GM12878 (cell line): ENCODE data around the gene ESR2. TPM values are rescaled to one million over a fixed set of nuclear protein-coding genes. Genes with fewer than 3 reads are reported as not detected.

Experiments used
- ATAC-seq: fragments of 200-7000 bp; cut with Tn5 transposase; 3 replicates; pipeline ENCODE4 v1.9.1; 2020; ENCODE audit warnings: mild to moderate bottlenecking, moderate library complexity
- BruUV-seq: library from RNA; stranded (reverse); fragments of 400-500 nt; replicated peaks from 2 replicates; lab custom pipeline; 2021; lab: Mats Ljungman, UMichigan
- CTCF ChIA-PET: fragments of 300-600 bp; sonication (Branson Sonifier 250); formaldehyde crosslinking; extraction: SDS; loops from one replicate; lab custom pipeline; 2021; ENCODE audit warnings: inconsistent platforms; lab: Yijun Ruan, JAX
- POLR2A ChIA-PET: fragments of 350-600 bp; formaldehyde crosslinking; extraction: SDS; loops from one replicate; lab custom pipeline; 2021; ENCODE audit warnings: inconsistent platforms; lab: Charles Lee
- RAD21 ChIA-PET: fragments of 300-600 bp; sonication (Branson Sonifier 250); formaldehyde crosslinking; loops from one replicate; lab custom pipeline; 2023; ENCODE audit warnings: antibody characterized with exemption; ENCODE audit not compliant: unreplicated experiment; lab: Charles Lee
- SMC1A ChIA-PET: fragments of 300-600 bp; sonication (Branson Sonifier 250); formaldehyde crosslinking; loops from one replicate; lab custom pipeline; 2023; ENCODE audit not compliant: unreplicated experiment, uncharacterized antibody; lab: Charles Lee
- DNase-seq: peaks from one replicate; pipeline ENCODE4 v3.0.0-alpha.2; 2011; ENCODE audit warnings: low read depth, low spot score
- FAIRE-seq: peaks from 3 replicates; lab custom pipeline; 2011; peaks lifted over from hg19 to GRCh38; lab: Jason Lieb, UNC
- H2AFZ ChIP-seq: 2 replicates; pipeline ENCODE4 v1.6.0; 2011; ENCODE audit warnings: low read depth, low read length, control low read depth; ENCODE audit not compliant: control insufficient read depth
- H3K27ac ChIP-seq: 2 replicates; pipeline ENCODE4 v1.5.1; 2011; ENCODE audit warnings: control low read depth; ENCODE audit not compliant: control insufficient read depth, insufficient read depth
- H3K27me3 ChIP-seq, 2 experiments: replicated peaks in 1 of 2; 2 replicates each; pipeline versions ENCODE4 v1.6.0 to v1.6.1; 2011; ENCODE audit warnings: low read length in 1 of 2; ENCODE audit not compliant: control insufficient read depth in 2 of 2, insufficient read depth in 2 of 2
- H3K36me3 ChIP-seq, 2 experiments: 2 replicates each; pipeline ENCODE4 v1.5.1; 2011; ENCODE audit warnings: low read length in 1 of 2; ENCODE audit not compliant: control insufficient read depth in 2 of 2, insufficient read depth in 2 of 2
- H3K4me1 ChIP-seq: 2 replicates; pipeline ENCODE4 v1.6.1; 2011; ENCODE audit warnings: mild to moderate bottlenecking, low read length, moderate library complexity, mixed read lengths; ENCODE audit not compliant: control insufficient read depth, insufficient read depth
- H3K4me2 ChIP-seq: 2 replicates; pipeline ENCODE4 v1.6.0; 2011; ENCODE audit warnings: control low read depth; ENCODE audit not compliant: control insufficient read depth, insufficient read depth
- H3K4me3 ChIP-seq: fragments of 200-600 bp; sonication (generic); 2 replicates; pipeline ENCODE4 v1.5.1; 2016
- H3K79me2 ChIP-seq: 2 replicates; pipeline ENCODE4 v1.6.0; 2011; ENCODE audit warnings: low read length; ENCODE audit not compliant: control insufficient read depth, insufficient read depth
- H3K9ac ChIP-seq: 2 replicates; pipeline ENCODE4 v1.8.0; 2011; ENCODE audit warnings: low read length, control low read depth, mixed read lengths; ENCODE audit not compliant: control insufficient read depth, insufficient read depth
- H3K9me3 ChIP-seq: replicated peaks from 3 replicates; pipeline ENCODE4 v1.5.1; 2011; ENCODE audit warnings: mild to moderate bottlenecking, low read length; ENCODE audit not compliant: control insufficient read depth, insufficient read depth
- H4K20me1 ChIP-seq: 2 replicates; pipeline ENCODE4 v1.6.0; 2011; ENCODE audit not compliant: control insufficient read depth, insufficient read depth
- CHD1 ChIP-seq: IDR thresholded peaks from 2 replicates; pipeline ENCODE4 v1.6.1; 2012; ENCODE audit warnings: low read depth, low read length, improper control_type of control experiment
- DPF2 ChIP-seq: fragments of 450-650 bp; IDR thresholded peaks from 2 replicates; pipeline ENCODE4 v1.6.1; 2017; ENCODE audit warnings: mild to moderate bottlenecking
- EGR1 ChIP-seq, 2 experiments: IDR thresholded peaks; 1 replicate in 1 of 2; 2 replicates in 1 of 2; pipeline ENCODE4 v1.6.1; 2011 to 2012; ENCODE audit warnings: low read depth in 2 of 2, low read length in 2 of 2, borderline replicate concordance in 1 of 2, mild to moderate bottlenecking in 1 of 2, moderate library complexity in 1 of 2
- FOXM1 ChIP-seq: IDR thresholded peaks from 2 replicates; pipeline ENCODE4 v1.6.1; 2012; ENCODE audit warnings: low read depth, mild to moderate bottlenecking, inconsistent platforms, low read length, moderate library complexity
- HCFC1 ChIP-seq: fragments of 150-350 bp; IDR thresholded peaks from 2 replicates; pipeline ENCODE4 v1.6.1; 2014; ENCODE audit warnings: low read length
- NFYA ChIP-seq: IDR thresholded peaks from 2 replicates; pipeline ENCODE4 v1.6.1; 2011; ENCODE audit warnings: low read depth, mild to moderate bottlenecking, low read length, improper control_type of control experiment, borderline replicate concordance
- NFYB ChIP-seq: IDR thresholded peaks from 2 replicates; pipeline ENCODE4 v1.6.1; 2011; ENCODE audit warnings: low read depth, mild to moderate bottlenecking, low read length, improper control_type of control experiment, moderate library complexity; ENCODE audit not compliant: insufficient read depth
- NR2C2 ChIP-seq: IDR thresholded peaks from 2 replicates; pipeline ENCODE4 v1.6.1; 2011; ENCODE audit warnings: borderline replicate concordance, low read depth; ENCODE audit not compliant: control insufficient read depth, insufficient read length
- RBBP5 ChIP-seq: fragments of 200-600 bp; sonication (generic); conservative IDR thresholded peaks from 2 replicates; pipeline ENCODE4 v1.6.1; 2016
- SPI1 ChIP-seq: IDR thresholded peaks from 2 replicates; pipeline ENCODE4 v1.6.1; 2011; ENCODE audit warnings: low read depth, mild to moderate bottlenecking, low read length, moderate library complexity, borderline replicate concordance; ENCODE audit not compliant: insufficient read depth
- SREBF2 ChIP-seq: IDR thresholded peaks from 2 replicates; pipeline ENCODE4 v1.6.1; 2012; ENCODE audit warnings: mild to moderate bottlenecking, low read length
- STAT3 ChIP-seq: IDR thresholded peaks from 2 replicates; pipeline ENCODE4 v1.6.1; 2011; ENCODE audit warnings: low read depth, low read length, improper control_type of control experiment
- SUZ12 ChIP-seq: fragments of 200-600 bp; sonication (generic); IDR thresholded peaks from one replicate; pipeline ENCODE4 v1.6.1; 2018; ENCODE audit warnings: antibody characterized with exemption, mild to moderate bottlenecking; ENCODE audit not compliant: unreplicated experiment
- TAF1 ChIP-seq: IDR thresholded peaks from 2 replicates; pipeline ENCODE4 v1.6.1; 2011; ENCODE audit warnings: mild to moderate bottlenecking, low read depth, low read length, borderline replicate concordance
- ZNF217 ChIP-seq: fragments of 450-650 bp; IDR thresholded peaks from 2 replicates; pipeline ENCODE4 v1.6.1; 2017; ENCODE audit warnings: antibody characterized with exemption, mild to moderate bottlenecking
- WGBS: methylation state at CpG from one replicate; pipeline ENCODE4 v1.1.6; 2016; ENCODE audit warnings: low lambda C conversion rate; ENCODE audit not compliant: insufficient replicate concordance, insufficient coverage; ENCODE audit errors: missing lambda C conversion rate; 5-methylcytosine and 5-hydroxymethylcytosine counted together
- in situ Hi-C: fragments of 300-500 bp; cut with MboI; formaldehyde crosslinking; loops from 9 replicates; pipeline ENCODE4 v1.14.3; 2018; ENCODE audit warnings: mixed read lengths
- intact Hi-C: fragments of 100-400 bp; cut with micrococcal nuclease; formaldehyde crosslinking; loops from one replicate; pipeline ENCODE4 v1.14.2; 2022; ENCODE audit not compliant: unreplicated experiment
- polyA plus RNA-seq, 11 experiments: library from polyadenylated mRNA; depleted of rRNA in 4 of 11; unstranded in 6 of 11; stranded (reverse) in 5 of 11; fragments of >200 nt; fragmentation: Nextera tagmentation in 4 of 11; fragmentation: Illumina TruSeq in 1 of 11; extraction: Ambion mirVana in 4 of 11; extraction: Trizol in 1 of 11; gene quantifications; 1 replicate in 1 of 11; 2 replicates in 10 of 11; pipeline versions ENCODE4 v1.2.1 to v1.2.3, GENCODE V29; 2011 to 2016; ENCODE audit warnings: inconsistent platforms in 2 of 11, missing spikeins in 2 of 11, low read depth in 1 of 11
- total RNA-seq, 4 experiments: library from RNA; depleted of rRNA in 3 of 4; stranded (reverse); fragments of >200 nt in 3 of 4; fragmentation: Illumina TruSeq in 1 of 4; extraction: Trizol in 1 of 4; gene quantifications; 2 replicates each; pipeline versions ENCODE4 v1.2.1 to v1.2.3, GENCODE V29; 2013 to 2021
- TF ChIP-seq, protein P1 (sequence below), 3 experiments: IDR thresholded peaks in 2 of 3; conservative IDR thresholded peaks in 1 of 3; 2 replicates each; pipeline ENCODE4 v1.5.1; 2011; ENCODE audit warnings: low read depth in 3 of 3, low read length in 3 of 3, mild to moderate bottlenecking in 3 of 3, control low read depth in 2 of 3, moderate library complexity in 2 of 3, inconsistent platforms in 1 of 3, mixed read lengths in 1 of 3; ENCODE audit not compliant: control insufficient read depth in 2 of 3, insufficient read depth in 1 of 3; ENCODE audit errors: extremely low read depth in 1 of 3

Gene ESR2
- total and polyA plus RNA-seq, 10 of the 15 experiments (the other 5 are each of a cell fraction or from before 2014, with no cell fraction given), result 0.29 to 2.6 (median 0.81) TPM

DNA sequence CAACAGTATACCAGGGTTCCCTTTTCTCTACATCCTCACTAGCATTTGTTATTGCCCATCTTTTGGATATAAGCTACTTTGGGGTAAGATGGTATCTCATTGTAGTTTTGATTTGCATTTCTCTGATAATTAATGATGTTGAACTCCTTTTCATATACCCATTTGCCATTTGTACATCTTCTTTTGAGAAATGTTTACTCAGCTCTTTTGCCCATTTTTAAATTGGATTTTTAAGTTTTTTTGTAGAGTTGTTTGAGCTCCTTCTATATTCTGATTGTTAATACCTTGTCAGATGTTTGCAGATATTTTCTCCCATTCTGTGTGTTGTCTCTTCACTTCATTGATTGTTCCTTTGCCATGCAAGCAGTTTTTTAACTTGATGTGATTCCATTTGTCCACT, 22.2 kb downstream of the ESR2 start:
- Histone ChIP-seq H4K20me1 (no peaks in the 10 kb centered on the region), H2AFZ (no peak overlapping the region), H3K9me3 (no peaks in the 10 kb centered on the region; the same call in 2 of the 3 replicates), H3K4me2 (no peak overlapping the region), H3K36me3 (no peaks in the 10 kb centered on the region), H3K79me2 (no peaks in the 10 kb centered on the region), H3K9ac (no peak overlapping the region), H3K4me1 (no peaks in the 10 kb centered on the region), H3K27me3 (no peaks in the 10 kb centered on the region), H3K27ac (no peak overlapping the region), H3K4me3 (no peak overlapping the region)
- DNase-seq (no peak), FAIRE-seq (no peak), ATAC-seq (no peak)
- ChIA-PET SMC1A (interaction anchor here (1.5 kb wide), 1 partner anchor 134 kb away, joined by 4 read pairs; no protein-coding TSS in a partner anchor), RAD21 (no interaction called here), CTCF (interaction anchor here (1.1 kb wide), 1 partner anchor 33 kb away, joined by 8 read pairs; no protein-coding TSS in a partner anchor), POLR2A (no interaction called here)
- TF ChIP-seq RBBP5, result no peak
- TF ChIP-seq FOXM1, result no peak
- no peak for TF ChIP-seq NFYB
- no peak for TF ChIP-seq SUZ12
- TF ChIP-seq CHD1, result no peak
- intact Hi-C loops, result no loop called here
- BruUV-seq, result no TSS peak
- in situ Hi-C loops, result no loop called here

DNA sequence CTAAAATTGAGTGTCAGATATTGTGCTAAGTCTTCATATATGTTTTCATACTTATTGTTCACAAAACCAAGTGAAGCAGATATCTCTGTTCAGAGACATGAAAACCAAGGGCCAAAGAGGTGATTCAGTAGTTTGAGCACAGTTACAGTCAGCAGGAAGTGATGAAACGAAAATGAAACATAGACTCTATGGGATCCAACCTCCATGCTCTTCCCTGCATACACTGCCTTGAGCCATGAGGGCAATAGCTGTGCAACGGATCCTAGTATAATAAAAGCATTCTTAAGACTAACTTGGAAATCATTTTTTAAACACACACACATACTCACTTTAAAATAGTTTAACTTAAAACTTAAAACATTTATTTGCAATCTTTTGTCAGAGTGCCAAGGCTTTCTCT, 27.9 kb downstream of the ESR2 start:
- intact Hi-C loops, result no loop called here

More for the DNA sequence above, 27.9 kb downstream of the ESR2 start:
- ChIA-PET SMC1A (interaction anchor here (1.1 to 1.8 kb wide), 4 partner anchors 27 to 115 kb away, joined by 3 to 10 read pairs (median 4); no protein-coding TSS in a partner anchor), CTCF (interaction anchor here (1.0 to 1.4 kb wide), 3 partner anchors 29 to 371 kb away, joined by 3 to 5 read pairs (median 4); no protein-coding TSS in a partner anchor), RAD21 (interaction anchor here (1.0 kb wide), 1 partner anchor 37 kb away, joined by 3 read pairs; no protein-coding TSS in a partner anchor), POLR2A (interaction anchor here (1.4 kb wide), 1 partner anchor 10 kb away, joined by 3 read pairs; no protein-coding TSS in a partner anchor)
- H3K36me3 ChIP-seq, result no peaks in the 10 kb centered on the region
- ATAC-seq, result peak; percentile 85
- no peaks in the 10 kb centered on the region for H3K9me3 ChIP-seq
- H3K4me2 ChIP-seq, result no peak overlapping the region
- H3K79me2 ChIP-seq, result no peaks in the 10 kb centered on the region
- no peak for FAIRE-seq
- in situ Hi-C loops, result no loop called here
- H2AFZ ChIP-seq, result peak overlapping the region; percentile 61
- no peak overlapping the region for H3K9ac ChIP-seq
- H3K27me3 ChIP-seq, result no peaks in the 10 kb centered on the region
- H4K20me1 ChIP-seq, result no peaks in the 10 kb centered on the region
- no TSS peak for BruUV-seq
- H3K4me3 ChIP-seq, result no peak overlapping the region
- DNase-seq, result no peak
- H3K27ac ChIP-seq, result no peak overlapping the region
- 50% methylated on average over 2 of the region's 2 CpGs for WGBS
- TF ChIP-seq HCFC1 (no peak), ZNF217 (no peak), DPF2 (no peak), SREBF2 (no peak), STAT3 (no peak), TAF1 (no peak), NR2C2 (no peak), SPI1 (no peak), NFYA (no peak), EGR1 (IDR thresholded peaks at IDR 0.05; ENCODE audit: borderline replicate concordance in 1 of 2, low read depth in 2 of 2, low read length in 2 of 2) (no peak)
- TF ChIP-seq, protein P1, sequence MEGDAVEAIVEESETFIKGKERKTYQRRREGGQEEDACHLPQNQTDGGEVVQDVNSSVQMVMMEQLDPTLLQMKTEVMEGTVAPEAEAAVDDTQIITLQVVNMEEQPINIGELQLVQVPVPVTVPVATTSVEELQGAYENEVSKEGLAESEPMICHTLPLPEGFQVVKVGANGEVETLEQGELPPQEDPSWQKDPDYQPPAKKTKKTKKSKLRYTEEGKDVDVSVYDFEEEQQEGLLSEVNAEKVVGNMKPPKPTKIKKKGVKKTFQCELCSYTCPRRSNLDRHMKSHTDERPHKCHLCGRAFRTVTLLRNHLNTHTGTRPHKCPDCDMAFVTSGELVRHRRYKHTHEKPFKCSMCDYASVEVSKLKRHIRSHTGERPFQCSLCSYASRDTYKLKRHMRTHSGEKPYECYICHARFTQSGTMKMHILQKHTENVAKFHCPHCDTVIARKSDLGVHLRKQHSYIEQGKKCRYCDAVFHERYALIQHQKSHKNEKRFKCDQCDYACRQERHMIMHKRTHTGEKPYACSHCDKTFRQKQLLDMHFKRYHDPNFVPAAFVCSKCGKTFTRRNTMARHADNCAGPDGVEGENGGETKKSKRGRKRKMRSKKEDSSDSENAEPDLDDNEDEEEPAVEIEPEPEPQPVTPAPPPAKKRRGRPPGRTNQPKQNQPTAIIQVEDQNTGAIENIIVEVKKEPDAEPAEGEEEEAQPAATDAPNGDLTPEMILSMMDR (IDR thresholded peaks at IDR 0.05 in 2 of 3, conservative IDR thresholded peaks at IDR 0.05 in 1 of 3; ENCODE audit: control insufficient read depth in 2 of 3, extremely low read depth in 1 of 3, insufficient read depth in 1 of 3, low read depth in 3 of 3, low read length in 3 of 3), result no peak
- 0 out of 2 replicates have a peak, but pooled peaks cover 5% of the 10 kb centered on the region for H3K4me1 ChIP-seq
